GM12892 (cell line): ENCODE results near the gene ZC3H12C.

ENCODE experiments used
- POLR2A ChIP-seq: IDR thresholded peaks from 2 replicates; pipeline ENCODE4 v1.6.1; 2011; ENCODE audit warnings: low read depth, low read length, control low read depth
- POLR2AphosphoS5 ChIP-seq: IDR thresholded peaks from 2 replicates; pipeline ENCODE4 v1.6.1; 2011; ENCODE audit warnings: low read depth, low read length, control low read depth
- TAF1 ChIP-seq: IDR thresholded peaks from 2 replicates; pipeline ENCODE4 v1.6.1; 2011; ENCODE audit warnings: low read depth, mild to moderate bottlenecking, control low read depth, low read length, borderline replicate concordance

- TF ChIP-seq TAF1 (no peak), POLR2A (no peak), POLR2AphosphoS5 (no peak)
Observed at GRCh38 chr11:110168033-110168803, 75.0 kb downstream of the ZC3H12C start.
